SK-N-SH treated with all-trans-retinoic acid at 6 μM for 48 hours (cell line): Measurements from ENCODE around the gene FAM167B.
"Not testable (repeated sequence)": the region's sequence is repeated elsewhere in the genome, so short reads cannot be mapped to it uniquely, and the experiment has no call there.

Source experiments
- ATAC-seq: fragments of 200-7000 bp; cut with Tn5 transposase; 3 replicates; pipeline ENCODE4 v1.9.1; 2020; ENCODE audit warnings: mild to moderate bottlenecking, moderate library complexity
- ARNTL ChIP-seq: fragments of 450-650 bp; formaldehyde crosslinking; IDR thresholded peaks from 2 replicates; pipeline ENCODE4 v1.5.0; 2020; ENCODE audit warnings: low read depth, mild to moderate bottlenecking, moderate library complexity, borderline replicate concordance
- BACH2 ChIP-seq: fragments of 250-450 bp; sonication (Bioruptor Pico); IDR thresholded peaks from 2 replicates; pipeline ENCODE4 v1.9.0; 2021; ENCODE audit warnings: mild to moderate bottlenecking, borderline replicate concordance
- CSDC2 ChIP-seq: fragments of 250-450 bp; sonication (Bioruptor Pico); IDR thresholded peaks from 2 replicates; pipeline ENCODE4 v1.5.0; 2020; ENCODE audit warnings: mild to moderate bottlenecking, moderate library complexity
- ESRRG ChIP-seq: fragments of 250-450 bp; sonication (Bioruptor Pico); IDR thresholded peaks from 2 replicates; pipeline ENCODE4 v1.6.1; 2021; ENCODE audit warnings: mild to moderate bottlenecking
- GLIS3 ChIP-seq: fragments of 250-450 bp; sonication (Bioruptor Pico); IDR thresholded peaks from 2 replicates; pipeline ENCODE4 v1.5.0; 2020; ENCODE audit warnings: mild to moderate bottlenecking, moderate library complexity
- ISL1 ChIP-seq: fragments of 250-450 bp; sonication (Bioruptor Pico); IDR thresholded peaks from 2 replicates; pipeline ENCODE4 v2.1.2; 2022; ENCODE audit warnings: mild to moderate bottlenecking, moderate library complexity
- OSR1 ChIP-seq: fragments of 250-450 bp; sonication (Bioruptor Pico); IDR thresholded peaks from 2 replicates; pipeline ENCODE4 v1.8.0; 2022; ENCODE audit warnings: moderate library complexity, mild to moderate bottlenecking, inconsistent platforms
- PATZ1 ChIP-seq: fragments of 250-450 bp; sonication (Bioruptor Pico); IDR thresholded peaks from 2 replicates; pipeline ENCODE4 v1.8.0; 2020; ENCODE audit warnings: mild to moderate bottlenecking, moderate library complexity, borderline replicate concordance
- POU6F1 ChIP-seq: fragments of 250-450 bp; sonication (Bioruptor Pico); IDR thresholded peaks from 2 replicates; pipeline ENCODE4 v1.8.0; 2021; ENCODE audit warnings: low read depth, mild to moderate bottlenecking, moderate library complexity, borderline replicate concordance
- PPARA ChIP-seq: fragments of 250-450 bp; sonication (Bioruptor Pico); IDR thresholded peaks from 2 replicates; pipeline ENCODE4 v1.5.0; 2020; ENCODE audit warnings: mild to moderate bottlenecking, borderline replicate concordance
- RARB ChIP-seq: fragments of 250-450 bp; sonication (Bioruptor Pico); IDR thresholded peaks from 2 replicates; pipeline ENCODE4 v1.8.0; 2021; ENCODE audit warnings: mild to moderate bottlenecking, moderate library complexity
- TCF4 ChIP-seq: fragments of 250-450 bp; sonication (Bioruptor Pico); IDR thresholded peaks from 2 replicates; pipeline ENCODE4 v1.8.0; 2021; ENCODE audit warnings: mild to moderate bottlenecking, moderate library complexity, borderline replicate concordance
- TOX ChIP-seq: fragments of 250-450 bp; sonication (Bioruptor Pico); IDR thresholded peaks from 2 replicates; pipeline ENCODE4 v1.8.0; 2021; ENCODE audit warnings: mild to moderate bottlenecking, moderate library complexity, borderline replicate concordance
- TSHZ2 ChIP-seq: fragments of 250-450 bp; sonication (Bioruptor Pico); IDR thresholded peaks from 2 replicates; pipeline ENCODE4 v1.5.0; 2020; ENCODE audit warnings: mild to moderate bottlenecking, moderate library complexity
- ZC3H10 ChIP-seq: fragments of 250-450 bp; sonication (Bioruptor Pico); IDR thresholded peaks from 2 replicates; pipeline ENCODE4 v1.5.1; 2021; ENCODE audit warnings: mild to moderate bottlenecking, moderate library complexity
- ZFP3 ChIP-seq: fragments of 250-450 bp; sonication (Bioruptor Pico); IDR thresholded peaks from 2 replicates; pipeline ENCODE4 v1.5.0; 2020; ENCODE audit warnings: mild to moderate bottlenecking, moderate library complexity
- ZFP30 ChIP-seq: fragments of 450-650 bp; formaldehyde crosslinking; IDR thresholded peaks from 2 replicates; pipeline ENCODE4 v1.5.0; 2022; ENCODE audit warnings: mild to moderate bottlenecking, moderate library complexity
- ZNF565 ChIP-seq: fragments of 450-650 bp; formaldehyde crosslinking; conservative IDR thresholded peaks from 2 replicates; pipeline ENCODE4 v1.5.0; 2020; ENCODE audit warnings: low read depth, mild to moderate bottlenecking, moderate library complexity
- ZNF70 ChIP-seq: fragments of 450-650 bp; formaldehyde crosslinking; IDR thresholded peaks from 2 replicates; pipeline ENCODE4 v1.5.0; 2020; ENCODE audit warnings: mild to moderate bottlenecking, moderate library complexity
- ZNF8 ChIP-seq: fragments of 450-650 bp; formaldehyde crosslinking; IDR thresholded peaks from 2 replicates; pipeline ENCODE4 v1.5.0; 2020; ENCODE audit warnings: mild to moderate bottlenecking, moderate library complexity

Gene FAM167B

GRCh38 chr1:32256473-32257226, 9.6 kb downstream of the FAM167B start:
- TF ChIP-seq PPARA (CRISPR knock-in tag): no peak
- no peak for TF ChIP-seq ZC3H10 (CRISPR knock-in tag)
- TF ChIP-seq ZFP30 (CRISPR knock-in tag): no peak
- TF ChIP-seq, all 23 proteins: peak for 0
- ATAC-seq: no peak

- no peak for TF ChIP-seq ARNTL (CRISPR knock-in tag)
- TF ChIP-seq RARB (CRISPR knock-in tag): no peak
- no peak for TF ChIP-seq ZFP3 (CRISPR knock-in tag)
- no peak for TF ChIP-seq POU6F1 (CRISPR knock-in tag)
- TF ChIP-seq ESRRG (CRISPR knock-in tag): no peak
- no peak for TF ChIP-seq GLIS3
- no peak for TF ChIP-seq PPARA (CRISPR knock-in tag)
- no peak for TF ChIP-seq ZNF8
- TF ChIP-seq, all 23 proteins: peak for 0
- no peak for ATAC-seq
Observed at GRCh38 chr1:32257227-32257508, 10.1 kb downstream of the FAM167B start.

- ATAC-seq: not testable (repeated sequence)
Observed at GRCh38 chr1:32263236-32263593, 16.2 kb downstream of the FAM167B start.

GRCh38 chr1:32263744-32264143, 16.7 kb downstream of the FAM167B start:
- TF ChIP-seq ZNF8 (no peak), ZC3H10 (CRISPR knock-in tag) (no peak), POU6F1 (CRISPR knock-in tag) (no peak), ZFP30 (CRISPR knock-in tag) (no peak), CSDC2 (no peak), PATZ1 (CRISPR knock-in tag) (no peak), BACH2 (CRISPR knock-in tag) (no peak), ZNF565 (CRISPR knock-in tag) (no peak), RARB (CRISPR knock-in tag) (no peak), TOX (CRISPR knock-in tag) (no peak)
- ATAC-seq: no peak

- no peak for ATAC-seq
- TF ChIP-seq ESRRG (CRISPR knock-in tag) (no peak), GLIS3 (no peak), ZC3H10 (CRISPR knock-in tag) (no peak), ZFP30 (CRISPR knock-in tag) (no peak), PPARA (CRISPR knock-in tag) (no peak), ZNF565 (CRISPR knock-in tag) (no peak), ZFP3 (CRISPR knock-in tag) (no peak), OSR1 (CRISPR knock-in tag) (no peak), TSHZ2 (CRISPR knock-in tag) (no peak), ISL1 (CRISPR knock-in tag) (no peak), RARB (CRISPR knock-in tag) (no peak), ARNTL (CRISPR knock-in tag) (no peak), TCF4 (CRISPR knock-in tag) (no peak), ZNF70 (CRISPR knock-in tag) (no peak), BACH2 (CRISPR knock-in tag) (no peak), CSDC2 (no peak), ZNF8 (no peak), POU6F1 (CRISPR knock-in tag) (no peak), TOX (CRISPR knock-in tag) (no peak)
Observed at GRCh38 chr1:32265846-32266245, 18.8 kb downstream of the FAM167B start.
